HepG2 (cell line): ENCODE results near the gene CIAO3. TPM values are rescaled to one million over a fixed set of nuclear protein-coding genes. Genes with fewer than 3 reads are reported as not detected.
A peak's percentile ranks its signal among the peaks of the same experiment; 100 is the strongest.

Source experiments
- DNMT1 ChIP-seq: sonication (generic); formaldehyde crosslinking; IDR thresholded peaks from 2 replicates; pipeline ENCODE4 v1.5.1; 2020; ENCODE audit warnings: mild to moderate bottlenecking, missing genetic modification reagents
- FOXC1 ChIP-seq: sonication (generic); formaldehyde crosslinking; IDR thresholded peaks from 2 replicates; pipeline ENCODE4 v1.8.0; 2022; ENCODE audit warnings: mild to moderate bottlenecking, missing genetic modification reagents, borderline replicate concordance
- GLMP ChIP-seq: sonication (generic); formaldehyde crosslinking; IDR thresholded peaks from 2 replicates; pipeline ENCODE4 v1.9.0; 2021; ENCODE audit warnings: missing genetic modification reagents, mild to moderate bottlenecking, borderline replicate concordance
- HNF1B ChIP-seq: sonication (generic); formaldehyde crosslinking; IDR thresholded peaks from 2 replicates; pipeline ENCODE4 v1.5.1; 2020; ENCODE audit warnings: mild to moderate bottlenecking, moderate library complexity, missing genetic modification reagents
- KDM5B ChIP-seq: sonication (generic); formaldehyde crosslinking; IDR thresholded peaks from 2 replicates; pipeline ENCODE4 v1.4.0; 2020; ENCODE audit warnings: missing genetic modification reagents, mild to moderate bottlenecking, borderline replicate concordance
- MNT ChIP-seq: fragments of 450-650 bp; IDR thresholded peaks from 2 replicates; pipeline ENCODE4 v1.6.1; 2016
- PHF8 ChIP-seq: sonication (generic); formaldehyde crosslinking; IDR thresholded peaks from 2 replicates; pipeline ENCODE4 v1.5.0; 2020; ENCODE audit warnings: missing genetic modification reagents
- SMARCC2 ChIP-seq: fragments of 450-650 bp; IDR thresholded peaks from 2 replicates; pipeline ENCODE4 v1.6.1; 2017; ENCODE audit warnings: antibody characterized with exemption, mild to moderate bottlenecking
- SRY ChIP-seq: sonication (generic); formaldehyde crosslinking; IDR thresholded peaks from 2 replicates; pipeline ENCODE4 v1.8.0; 2022; ENCODE audit warnings: mild to moderate bottlenecking, missing genetic modification reagents
- TARDBP ChIP-seq: sonication (generic); formaldehyde crosslinking; IDR thresholded peaks from 2 replicates; pipeline ENCODE4 v1.8.0; 2022; ENCODE audit warnings: mild to moderate bottlenecking, missing genetic modification reagents
- TERF1 ChIP-seq: sonication (generic); formaldehyde crosslinking; IDR thresholded peaks from 2 replicates; pipeline ENCODE4 v1.8.0; 2022; ENCODE audit warnings: mild to moderate bottlenecking, missing genetic modification reagents, moderate library complexity
- THAP9 ChIP-seq: sonication (generic); formaldehyde crosslinking; IDR thresholded peaks from 2 replicates; pipeline ENCODE4; 2020; ENCODE audit warnings: missing genetic modification reagents, mild to moderate bottlenecking, borderline replicate concordance
- XBP1 ChIP-seq: sonication (generic); formaldehyde crosslinking; IDR thresholded peaks from 2 replicates; pipeline ENCODE4 v1.5.0; 2020; ENCODE audit warnings: missing genetic modification reagents
- ZMAT3 ChIP-seq: sonication (generic); formaldehyde crosslinking; conservative IDR thresholded peaks from 2 replicates; pipeline ENCODE4 v1.7.0; 2021; ENCODE audit warnings: missing genetic modification reagents
- ZNF282 ChIP-seq: fragments of 450-650 bp; IDR thresholded peaks from 2 replicates; pipeline ENCODE4 v1.6.1; 2018; ENCODE audit not compliant: partially characterized antibody
- ZNF296 ChIP-seq: sonication (generic); formaldehyde crosslinking; conservative IDR thresholded peaks from 2 replicates; pipeline ENCODE4 v1.5.0; 2020; ENCODE audit warnings: mild to moderate bottlenecking, missing genetic modification reagents
- ZNF362 ChIP-seq: sonication (generic); formaldehyde crosslinking; IDR thresholded peaks from 2 replicates; pipeline ENCODE4 v1.4.0; 2020; ENCODE audit warnings: missing genetic modification reagents, mild to moderate bottlenecking, borderline replicate concordance
- polyA plus RNA-seq, 8 experiments: library from polyadenylated mRNA; depleted of rRNA in 3 of 8; stranded (reverse) in 7 of 8; unstranded in 1 of 8; fragments of >200 nt; fragmentation: Illumina TruSeq in 4 of 8; extraction: Trizol in 4 of 8; gene quantifications; 2 replicates each; pipeline versions ENCODE4 v1.2.1 to v1.2.3, GENCODE V29; 2011 to 2016; ENCODE audit warnings: low read depth in 4 of 8, missing spikeins in 1 of 8, mixed read lengths in 1 of 8; ENCODE audit not compliant: insufficient read depth in 1 of 8
- total RNA-seq, 5 experiments: library from RNA; depleted of rRNA; stranded (reverse); fragments of >200 nt; fragmentation: Illumina TruSeq; extraction: Trizol; gene quantifications; 2 replicates each; pipeline ENCODE4 v1.2.3, GENCODE V29; 2016; ENCODE audit warnings: low read depth in 1 of 5

CIAO3 gene
- total and polyA plus RNA-seq, 2 of the 13 experiments (the other 11 are each of a cell fraction or from before 2014, with no cell fraction given): 21.7 to 25.0 TPM

GRCh38 chr16:680967-681745 lies 59.6 kb downstream of the CIAO3 start (continued):
- no peak for TF ChIP-seq THAP9 (CRISPR knock-in tag)
- TF ChIP-seq PHF8 (CRISPR knock-in tag): peak; percentile 46
- TF ChIP-seq GLMP (CRISPR knock-in tag): no peak
- no peak for TF ChIP-seq ZNF296 (CRISPR knock-in tag)
- TF ChIP-seq KDM5B: peak; percentile 51; the same call in 1 of the 2 replicates
- no peak for TF ChIP-seq HNF1B (CRISPR knock-in tag)
- TF ChIP-seq TERF1 (CRISPR knock-in tag): no peak
- TF ChIP-seq ZNF362 (CRISPR knock-in tag): no peak
- no peak for TF ChIP-seq ZNF282
- no peak for TF ChIP-seq XBP1 (CRISPR knock-in tag)
- TF ChIP-seq FOXC1: 0 out of 2 replicates have a peak, but pooled peaks have one; percentile 25
- TF ChIP-seq SMARCC2: no peak
- TF ChIP-seq ZMAT3 (CRISPR knock-in tag): no peak
- 0 out of 2 replicates have a peak, but pooled peaks have one; percentile 22 for TF ChIP-seq TARDBP (CRISPR knock-in tag)
- no peak for TF ChIP-seq DNMT1 (CRISPR knock-in tag)
- TF ChIP-seq MNT: no peak
- TF ChIP-seq SRY (CRISPR knock-in tag): no peak
